GM19324 (cell line): ENCODE data around the gene CFAP299.
A peak's percentile ranks its signal among the peaks of the same experiment; 100 is the strongest.

ENCODE experiments used
- ATAC-seq: cut with Tn5 transposase; IDR thresholded peaks from one replicate; pipeline ENCODE4 v1.9.1; 2021; ENCODE audit warnings: mild to moderate bottlenecking, moderate library complexity; ENCODE audit not compliant: unreplicated experiment, low FRiP score

The CFAP299 gene

GRCh38 chr4:80990851-80991250 lies 655.3 kb downstream of the CFAP299 start:
- no peak for ATAC-seq

- no peak for ATAC-seq
Observed at GRCh38 chr4:80999943-81000342, 664.4 kb downstream of the CFAP299 start.

- peak; percentile 100 for ATAC-seq
Observed at GRCh38 chr4:81003597-81004111, 668.1 kb downstream of the CFAP299 start.

GRCh38 chr4:81007417-81007816 lies 671.9 kb downstream of the CFAP299 start:
- ATAC-seq, result no peak
